HEK293 (cell line): ENCODE results near the gene TP53AIP1.

Experiments
- CTCF ChIA-PET: fragments of 350-600 bp; formaldehyde crosslinking; extraction: SDS; loops from one replicate; lab custom pipeline; 2021; ENCODE audit warnings: antibody characterized with exemption; lab: Yijun Ruan, JAX
- POLR2A ChIA-PET: fragments of 300-600 bp; formaldehyde crosslinking; extraction: SDS; loops from one replicate; lab custom pipeline; 2020; ENCODE audit warnings: antibody characterized with exemption, inconsistent platforms; lab: Yijun Ruan, JAX
- H3K27ac ChIP-seq: fragments of 200-500 bp; sonication (Bioruptor generic); 2 replicates; pipeline ENCODE4 v1.5.1; 2014; ENCODE audit warnings: low read depth, low read length, control low read depth, inconsistent platforms; ENCODE audit errors: extremely low read depth
- H3K36me3 ChIP-seq, 2 experiments: fragments of 200-500 bp in 1 of 2; sonication (Bioruptor generic) in 1 of 2; 1 replicate in 1 of 2; 2 replicates in 1 of 2; pipeline ENCODE4 v1.5.1; 2014 to 2017; ENCODE audit warnings: inconsistent platforms in 2 of 2, low read length in 2 of 2; ENCODE audit not compliant: control insufficient read depth in 2 of 2, insufficient read depth in 1 of 2
- H3K4me1 ChIP-seq: fragments of 200-500 bp; sonication (Bioruptor generic); 2 replicates; pipeline ENCODE4 v1.5.1; 2014; ENCODE audit warnings: mild to moderate bottlenecking, low read length, inconsistent platforms; ENCODE audit not compliant: control insufficient read depth, insufficient read depth
- H3K4me3 ChIP-seq: 2 replicates; pipeline ENCODE4 v1.5.1; 2011; ENCODE audit warnings: low read depth, mild to moderate bottlenecking, control low read depth, low read length, moderate library complexity
- H3K9me3 ChIP-seq: fragments of 200-500 bp; sonication (Bioruptor generic); 2 replicates; pipeline ENCODE4 v1.5.1; 2014; ENCODE audit warnings: low read depth, low read length, inconsistent platforms; ENCODE audit not compliant: control insufficient read depth, insufficient read depth
- GLI2 ChIP-seq: fragments of 450-650 bp; formaldehyde crosslinking; IDR thresholded peaks from 2 replicates; pipeline ENCODE4; 2017; ENCODE audit warnings: missing biosample characterization, missing genetic modification characterization, low read depth, borderline replicate concordance
- KLF1 ChIP-seq: fragments of 450-650 bp; formaldehyde crosslinking; IDR thresholded peaks from 2 replicates; pipeline ENCODE4 v1.5.1; 2016; ENCODE audit warnings: missing biosample characterization, missing genetic modification characterization
- PRDM10 ChIP-seq: fragments of 450-650 bp; formaldehyde crosslinking; IDR thresholded peaks from 2 replicates; pipeline ENCODE4 v1.5.1; 2016; ENCODE audit warnings: missing biosample characterization, missing genetic modification characterization
- RBAK ChIP-seq: fragments of 450-650 bp; formaldehyde crosslinking; IDR thresholded peaks from 2 replicates; pipeline ENCODE4 v1.5.1; 2016; ENCODE audit warnings: missing biosample characterization, missing genetic modification characterization
- SALL2 ChIP-seq: fragments of 450-650 bp; formaldehyde crosslinking; IDR thresholded peaks from 2 replicates; pipeline ENCODE4 v1.5.0; 2017; ENCODE audit warnings: missing biosample characterization, mild to moderate bottlenecking, missing genetic modification characterization, borderline replicate concordance
- SP3 ChIP-seq: fragments of 450-650 bp; formaldehyde crosslinking; IDR thresholded peaks from 2 replicates; pipeline ENCODE4 v1.5.1; 2016; ENCODE audit warnings: missing biosample characterization, missing genetic modification characterization
- ZBTB1 ChIP-seq: fragments of 450-650 bp; formaldehyde crosslinking; IDR thresholded peaks from 2 replicates; pipeline ENCODE4 v1.5.1; 2016; ENCODE audit warnings: missing biosample characterization, missing genetic modification characterization
- ZFP37 ChIP-seq: fragments of 450-650 bp; formaldehyde crosslinking; IDR thresholded peaks from 2 replicates; pipeline ENCODE4 v1.5.1; 2016; ENCODE audit warnings: missing biosample characterization, missing genetic modification characterization
- ZNF121 ChIP-seq: fragments of 450-650 bp; formaldehyde crosslinking; IDR thresholded peaks from 2 replicates; pipeline ENCODE4 v1.5.1; 2016; ENCODE audit warnings: missing biosample characterization, missing genetic modification characterization
- ZNF133 ChIP-seq: fragments of 450-650 bp; formaldehyde crosslinking; IDR thresholded peaks from 2 replicates; pipeline ENCODE4 v1.5.1; 2016; ENCODE audit warnings: missing biosample characterization, missing genetic modification characterization
- ZNF529 ChIP-seq: fragments of 450-650 bp; formaldehyde crosslinking; IDR thresholded peaks from 2 replicates; pipeline ENCODE4 v1.5.1; 2017; ENCODE audit warnings: missing genetic modification characterization, missing biosample characterization; ENCODE audit not compliant: insufficient replicate concordance
- ZNF701 ChIP-seq: fragments of 450-650 bp; formaldehyde crosslinking; IDR thresholded peaks from 2 replicates; pipeline ENCODE4 v1.5.1; 2016; ENCODE audit warnings: missing biosample characterization, missing genetic modification characterization
- ZNF792 ChIP-seq: fragments of 450-650 bp; formaldehyde crosslinking; IDR thresholded peaks from 2 replicates; pipeline ENCODE4 v1.5.1; 2016; ENCODE audit warnings: missing biosample characterization, missing genetic modification characterization

TP53AIP1 gene

GRCh38 chr11:128931066-128931465 lies 11.6 kb downstream of the TP53AIP1 start:
- Histone ChIP-seq H3K36me3 (no peaks in the 10 kb centered on the region), H3K4me1 (no peaks in the 10 kb centered on the region)
- TF ChIP-seq ZNF121 (tag by site-specific recombination) (peak; percentile 44; the same call in 1 of the 2 replicates), ZFP37 (no peak)
- TF ChIP-seq, all 188 proteins: peak for 1
- H3K9me3 ChIP-seq: no peaks in the 10 kb centered on the region
- ChIA-PET POLR2A (no interaction called here), CTCF (interaction anchor here (1.3 kb wide), 1 partner anchor 27 kb away, joined by 4 read pairs; no protein-coding TSS in a partner anchor)
- H3K4me3 ChIP-seq: no peak overlapping the region
- H3K27ac ChIP-seq: no peak overlapping the region

GRCh38 chr11:128929991-128930390 lies 12.7 kb downstream of the TP53AIP1 start:
- Histone ChIP-seq H3K4me3 (no peak overlapping the region), H3K27ac (no peak overlapping the region), H3K36me3 (no peaks in the 10 kb centered on the region), H3K4me1 (no peaks in the 10 kb centered on the region), H3K9me3 (no peaks in the 10 kb centered on the region)
- ChIA-PET CTCF (interaction anchor here (0.5 to 1.9 kb wide), 3 partner anchors 45 to 128 kb away, joined by 3 to 10 read pairs (median 3); no protein-coding TSS in a partner anchor), POLR2A (interaction anchor here (0.5 kb wide), 1 partner anchor 72 kb away, joined by 6 read pairs; no protein-coding TSS in a partner anchor)
- TF ChIP-seq SALL2 (tag by site-specific recombination): no peak
- no peak for TF ChIP-seq ZBTB1 (tag by site-specific recombination)
- no peak for TF ChIP-seq GLI2
- no peak for TF ChIP-seq ZNF133

GRCh38 chr11:128929468-128929867 lies 13.2 kb downstream of the TP53AIP1 start:
- no peak overlapping the region for H3K27ac ChIP-seq
- H3K9me3 ChIP-seq: no peaks in the 10 kb centered on the region
- POLR2A ChIA-PET: interaction anchor here (0.5 to 0.7 kb wide), 3 partner anchors 39 to 1798 kb away, joined by 3 to 6 read pairs (median 4); no protein-coding TSS in a partner anchor
- TF ChIP-seq SP3: no peak
- no peak for TF ChIP-seq ZNF701 (tag by site-specific recombination)
- no peak for TF ChIP-seq PRDM10 (tag by site-specific recombination)
- no peak for TF ChIP-seq ZNF529
- TF ChIP-seq KLF1: no peak
- no peak overlapping the region for H3K4me3 ChIP-seq
- CTCF ChIA-PET: interaction anchor here (0.5 to 1.9 kb wide), 3 partner anchors 45 to 128 kb away, joined by 3 to 10 read pairs (median 3); no protein-coding TSS in a partner anchor
- H3K4me1 ChIP-seq: no peaks in the 10 kb centered on the region
- no peaks in the 10 kb centered on the region for H3K36me3 ChIP-seq

- CTCF ChIA-PET: interaction anchor here (0.7 to 1.9 kb wide), 5 partner anchors 23 to 92 kb away, joined by 3 to 10 read pairs (median 4); no protein-coding TSS in a partner anchor
- POLR2A ChIA-PET: no interaction called here
- TF ChIP-seq ZNF792 (no peak), RBAK (no peak)
- H3K4me3 ChIP-seq: no peak overlapping the region
- no peaks in the 10 kb centered on the region for H3K9me3 ChIP-seq
- H3K4me1 ChIP-seq: no peaks in the 10 kb centered on the region
- no peaks in the 10 kb centered on the region for H3K36me3 ChIP-seq
- H3K27ac ChIP-seq: no peak overlapping the region
Observed at GRCh38 chr11:128928400-128928799, 14.3 kb downstream of the TP53AIP1 start.
